Activated CD8-positive, alpha-beta memory T cell treated with anti-CD3 and anti-CD28 coated beads, Interleukin-2, amount 10 ng/mL, durations not matched to agents 7 days and 5 days (primary cell): ENCODE results near the gene NUDT7. TPM values are rescaled to one million over a fixed set of nuclear protein-coding genes. Genes with fewer than 3 reads are reported as not detected.

ENCODE experiments used
- ATAC-seq: fragments of 150-1000 bp; cut with Tn5 transposase; one replicate; pipeline ENCODE4 v1.10.0; 2021; ENCODE audit warnings: moderate library complexity
- CTCF ChIA-PET: fragments of 350-600 bp; sonication (Branson Sonifier 250); formaldehyde crosslinking; loops from one replicate; lab custom pipeline; 2021; ENCODE audit warnings: antibody characterized with exemption; lab: Charles Lee
- DNase-seq: peaks from one replicate; pipeline ENCODE4 v3.0.0-alpha.2; 2020
- H3K27ac Mint-ChIP-seq: one replicate; pipeline ENCODE4 v1.8.0; 2021; ENCODE audit warnings: mild to moderate bottlenecking, mixed read lengths
- H3K27me3 Mint-ChIP-seq: one replicate; pipeline ENCODE4 v1.8.0; 2021; ENCODE audit warnings: mixed read lengths
- H3K36me3 Mint-ChIP-seq: one replicate; pipeline ENCODE4 v1.8.0; 2021; ENCODE audit warnings: mild to moderate bottlenecking, mixed read lengths
- H3K4me1 Mint-ChIP-seq: one replicate; pipeline ENCODE4 v1.8.0; 2021; ENCODE audit warnings: mixed read lengths
- H3K4me3 Mint-ChIP-seq: one replicate; pipeline ENCODE4 v1.8.0; 2021; ENCODE audit warnings: mild to moderate bottlenecking, moderate library complexity, mixed read lengths
- H3K9me3 Mint-ChIP-seq: one replicate; pipeline ENCODE4 v1.8.0; 2022; ENCODE audit warnings: low read depth, mixed read lengths
- total RNA-seq, 2 experiments: library from RNA; stranded (reverse); gene quantifications; one replicate each; pipeline ENCODE4 v1.2.3, GENCODE V29; 2021

Gene NUDT7
- total RNA-seq, 2 experiments from 2014 or later = 2.7 to 3.9 TPM

DNA sequence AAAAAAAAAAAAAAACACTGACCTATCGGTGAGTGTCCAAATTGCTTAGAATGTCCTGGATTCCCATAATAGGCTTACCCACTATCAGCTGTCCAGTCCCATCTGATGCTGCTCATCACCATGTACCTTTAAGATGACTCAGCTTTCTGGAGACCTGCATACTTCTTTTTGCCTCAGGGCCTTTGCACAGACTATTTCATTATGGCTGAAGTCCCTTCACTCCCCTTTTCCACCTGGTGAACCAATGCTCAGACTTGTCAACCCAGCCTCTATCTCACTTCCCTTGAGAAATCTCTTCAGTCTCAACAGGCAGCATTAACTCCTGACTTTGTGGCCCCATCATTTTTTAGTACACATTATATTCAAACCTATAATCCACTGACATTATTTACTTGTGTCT, 29.7 kb upstream of the NUDT7 start:
- no peak overlapping the region for H3K27ac Mint-ChIP-seq
- no peak overlapping the region for H3K4me3 Mint-ChIP-seq
- H3K9me3 Mint-ChIP-seq = no peaks in the 10 kb centered on the region
- CTCF ChIA-PET = no interaction called here
- no peaks in the 10 kb centered on the region for H3K36me3 Mint-ChIP-seq
- no peaks in the 10 kb centered on the region for H3K4me1 Mint-ChIP-seq
- H3K27me3 Mint-ChIP-seq = peaks cover 28% of the 10 kb centered on the region
- DNase-seq (no peak), ATAC-seq (no peak)

DNA sequence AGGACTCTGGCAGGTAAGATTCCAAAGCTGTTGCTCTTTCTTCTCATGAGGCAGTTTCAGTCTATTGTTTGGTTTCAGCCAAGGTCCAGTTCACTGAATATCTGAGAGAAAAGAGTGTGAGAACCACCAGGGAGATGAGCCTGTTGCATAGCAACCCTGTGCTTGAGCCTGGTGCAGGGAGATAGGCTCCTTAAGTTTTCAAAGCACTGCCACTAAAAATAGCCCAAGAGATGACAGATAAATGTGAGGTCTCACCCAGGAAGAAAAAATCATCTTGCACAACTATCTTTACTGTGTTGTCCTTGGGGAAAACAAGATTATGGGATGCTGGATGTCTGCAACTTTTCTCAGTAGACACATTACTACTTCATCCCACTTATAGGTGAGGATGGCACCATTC, 26.2 kb upstream of the NUDT7 start:
- ATAC-seq = no peak
- H3K36me3 Mint-ChIP-seq = no peaks in the 10 kb centered on the region
- no peak overlapping the region for H3K4me3 Mint-ChIP-seq
- H3K9me3 Mint-ChIP-seq = no peaks in the 10 kb centered on the region
- CTCF ChIA-PET = no interaction called here
- H3K27me3 Mint-ChIP-seq = peaks cover 28% of the 10 kb centered on the region
- no peak for DNase-seq
- no peaks in the 10 kb centered on the region for H3K4me1 Mint-ChIP-seq
- H3K27ac Mint-ChIP-seq = no peak overlapping the region

DNA sequence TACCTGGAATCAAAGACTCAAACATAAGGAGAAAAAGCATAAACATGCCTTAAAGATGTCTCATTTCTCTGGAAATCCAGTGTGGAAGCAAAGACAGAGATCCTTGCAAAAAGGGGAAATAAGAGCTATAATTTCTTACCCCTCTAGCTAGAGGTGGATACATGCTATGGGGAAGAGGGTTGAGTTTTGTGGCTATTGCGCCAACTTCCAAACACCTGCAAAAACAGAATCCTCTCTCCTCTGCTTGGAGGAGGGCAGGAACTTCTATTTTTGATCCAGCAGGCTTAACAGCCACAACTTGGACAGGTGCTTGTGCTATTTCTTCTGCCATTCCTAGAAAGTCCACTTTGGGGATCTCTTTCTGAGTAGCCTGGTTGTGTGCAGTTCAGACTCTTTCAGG, 21.5 kb upstream of the NUDT7 start:
- no peaks in the 10 kb centered on the region for H3K36me3 Mint-ChIP-seq
- H3K4me1 Mint-ChIP-seq = no peaks in the 10 kb centered on the region
- no peak overlapping the region for H3K27ac Mint-ChIP-seq
- CTCF ChIA-PET = no interaction called here
- H3K4me3 Mint-ChIP-seq = no peak overlapping the region
- H3K9me3 Mint-ChIP-seq = no peaks in the 10 kb centered on the region
- DNase-seq (no peak), ATAC-seq (no peak)
- H3K27me3 Mint-ChIP-seq = peaks cover 18% of the 10 kb centered on the region

DNA sequence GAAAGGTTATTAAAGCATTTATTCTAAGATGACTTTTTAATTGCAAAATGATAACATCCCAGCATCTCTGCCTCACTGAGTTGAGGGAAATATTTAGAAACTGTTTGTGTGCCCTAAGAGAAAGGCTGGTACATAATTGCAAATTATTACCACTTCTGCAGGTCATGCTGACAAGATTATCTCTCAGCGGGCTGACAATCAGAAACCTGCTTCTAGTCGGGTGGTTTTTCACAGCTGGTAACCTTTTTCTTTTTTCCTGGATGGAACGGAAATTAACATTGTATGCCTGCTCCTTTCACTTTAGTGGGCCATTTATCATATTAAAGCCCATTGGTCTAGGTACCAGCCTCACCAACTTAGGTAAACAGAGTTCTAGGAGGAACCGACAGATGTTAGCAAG, 17.0 kb upstream of the NUDT7 start:
- Mint-ChIP-seq H3K27ac (no peak overlapping the region), H3K4me1 (no peaks in the 10 kb centered on the region), H3K36me3 (no peaks in the 10 kb centered on the region), H3K4me3 (no peak overlapping the region), H3K27me3 (no peaks in the 10 kb centered on the region), H3K9me3 (no peaks in the 10 kb centered on the region)
- DNase-seq (no peak), ATAC-seq (no peak)
- CTCF ChIA-PET = no interaction called here

DNA sequence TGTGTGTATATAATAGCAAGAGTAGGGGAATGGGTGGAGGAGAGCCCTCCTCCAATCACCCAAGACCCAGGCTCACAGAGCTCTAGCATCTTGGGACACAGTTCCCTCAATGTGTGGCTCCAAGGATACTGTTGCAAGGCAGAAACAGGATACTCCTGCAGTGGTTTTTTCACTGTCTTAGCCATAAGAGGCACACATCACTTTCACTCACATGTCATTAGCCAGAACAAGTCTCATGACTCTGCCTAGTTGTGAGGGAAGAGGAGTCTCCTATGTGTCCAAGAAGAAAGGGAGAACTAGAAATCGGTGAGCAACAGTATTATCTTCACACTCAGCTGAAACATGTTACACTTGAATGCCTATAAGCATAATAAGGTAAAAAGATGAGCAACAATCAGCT, 11.1 kb upstream of the NUDT7 start:
- no peaks in the 10 kb centered on the region for H3K27me3 Mint-ChIP-seq
- DNase-seq (no peak), ATAC-seq (no peak)
- H3K4me3 Mint-ChIP-seq = no peak overlapping the region
- H3K36me3 Mint-ChIP-seq = no peaks in the 10 kb centered on the region
- H3K9me3 Mint-ChIP-seq = no peaks in the 10 kb centered on the region
- H3K27ac Mint-ChIP-seq = no peak overlapping the region
- CTCF ChIA-PET = no interaction called here
- no peaks in the 10 kb centered on the region for H3K4me1 Mint-ChIP-seq

DNA sequence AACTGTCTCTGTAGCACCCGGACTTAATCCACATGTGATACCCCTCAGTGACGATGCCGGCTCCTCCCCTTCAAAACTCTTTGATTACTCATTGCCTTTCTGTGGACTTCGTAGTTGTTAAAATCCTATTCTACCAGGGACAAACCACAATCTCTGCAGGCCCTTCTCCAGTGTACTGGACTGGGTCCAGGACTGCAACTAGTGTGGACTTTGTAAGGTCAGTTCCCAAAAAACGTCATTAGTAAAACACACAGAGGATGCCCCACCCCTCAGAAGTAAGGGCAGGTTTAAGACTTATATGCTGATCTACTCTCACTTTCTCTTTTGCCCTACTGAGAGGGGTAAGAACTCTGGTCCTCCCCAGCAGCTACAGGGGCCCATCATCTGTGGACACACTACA, 10.5 kb upstream of the NUDT7 start:
- no peaks in the 10 kb centered on the region for H3K27me3 Mint-ChIP-seq
- CTCF ChIA-PET = no interaction called here

DNA sequence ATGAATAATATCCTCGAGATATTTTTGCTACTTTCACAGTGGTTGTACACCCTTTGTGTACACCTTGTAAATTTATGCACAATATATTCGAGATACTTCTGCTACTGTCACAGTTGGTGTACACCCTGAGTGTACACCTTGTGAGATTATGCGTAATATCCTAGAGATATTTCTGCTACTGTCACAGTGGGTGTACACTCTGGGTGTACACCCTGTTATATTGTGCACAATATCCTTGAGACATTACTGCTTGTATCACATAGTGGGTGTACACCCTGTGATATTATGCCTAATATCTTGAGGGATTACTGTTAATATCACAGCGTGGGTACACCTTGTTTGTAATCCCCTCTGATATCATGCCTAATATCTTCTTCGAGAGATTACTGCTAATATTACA, 7.2 kb upstream of the NUDT7 start:
- Mint-ChIP-seq H3K4me1 (no peaks in the 10 kb centered on the region), H3K27me3 (no peaks in the 10 kb centered on the region), H3K4me3 (no peak overlapping the region), H3K36me3 (no peaks in the 10 kb centered on the region), H3K9me3 (no peaks in the 10 kb centered on the region), H3K27ac (no peak overlapping the region)
- CTCF ChIA-PET = no interaction called here
- DNase-seq (no peak), ATAC-seq (no peak)

More for the DNA sequence above, 10.5 kb upstream of the NUDT7 start:
- DNase-seq (no peak), ATAC-seq (no peak)
- Mint-ChIP-seq H3K27ac (no peak overlapping the region), H3K9me3 (no peaks in the 10 kb centered on the region), H3K4me1 (no peaks in the 10 kb centered on the region), H3K36me3 (no peaks in the 10 kb centered on the region), H3K4me3 (no peak overlapping the region)

DNA sequence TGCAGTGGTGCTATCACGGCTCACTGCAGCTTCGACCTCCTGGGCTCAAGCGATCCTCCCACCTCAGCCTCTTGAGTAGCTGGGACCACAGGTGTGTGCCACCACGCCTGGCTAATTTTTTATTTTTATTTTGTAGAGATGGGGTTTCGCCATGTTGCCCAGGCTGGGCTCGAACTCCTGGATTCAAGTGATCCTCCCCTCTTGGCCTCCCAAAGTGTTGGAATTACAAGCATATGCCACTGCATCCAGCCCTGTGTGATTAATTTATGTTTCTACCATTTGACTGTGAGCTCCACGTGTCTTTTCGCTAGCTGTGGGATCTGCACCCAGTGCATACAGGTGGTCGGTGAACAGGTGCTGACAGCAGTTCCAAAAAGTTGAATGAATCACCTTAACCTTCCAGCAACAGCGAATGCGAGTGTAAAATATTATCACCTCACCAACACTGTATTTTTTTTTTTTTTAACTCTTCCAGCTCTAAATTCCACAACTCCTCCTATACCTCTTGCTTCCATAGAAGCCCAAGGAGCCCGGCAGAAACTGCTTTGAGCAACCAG, 484 bp upstream of the NUDT7 start:
- Mint-ChIP-seq H3K27ac (peak overlapping the region; percentile 79), H3K9me3 (peaks cover 3% of the 10 kb centered on the region), H3K4me3 (peak overlapping the region; percentile 83), H3K27me3 (no peaks in the 10 kb centered on the region), H3K4me1 (peaks cover 10% of the 10 kb centered on the region), H3K36me3 (peaks cover 2% of the 10 kb centered on the region)
- DNase-seq (no peak), ATAC-seq (peak; percentile 6)
- CTCF ChIA-PET = interaction anchor here (0.9 to 1.4 kb wide), 4 partner anchors 10 to 378 kb away, joined by 3 to 4 read pairs (median 4); partner anchors contain the start of gene WWOX

DNA sequence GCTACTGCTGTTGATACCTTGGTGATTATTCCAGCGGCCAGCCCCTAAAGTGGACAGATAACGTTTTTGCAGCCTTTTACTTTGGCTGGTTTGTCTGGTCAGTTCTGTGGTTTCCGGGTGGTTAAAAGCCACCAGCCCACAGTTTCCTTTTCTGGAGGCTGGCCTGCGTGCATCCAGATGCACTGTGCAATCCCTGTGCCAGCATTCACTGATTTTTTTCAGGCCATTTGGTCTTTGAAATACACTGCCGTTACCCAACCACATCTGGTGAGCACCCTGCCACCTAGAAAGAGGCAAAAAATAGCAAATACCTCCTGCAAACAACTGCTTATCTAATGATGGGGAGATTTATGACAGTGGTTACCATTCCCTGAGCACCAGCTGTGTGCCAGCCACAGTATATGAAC, 797 bp downstream of the NUDT7 start:
- H3K4me3 Mint-ChIP-seq = peak overlapping the region; percentile 83
- peak overlapping the region; percentile 78 for H3K27ac Mint-ChIP-seq
- peaks cover 3% of the 10 kb centered on the region for H3K36me3 Mint-ChIP-seq
- ATAC-seq (no peak), DNase-seq (peak; percentile 46)
- peaks cover 10% of the 10 kb centered on the region for H3K4me1 Mint-ChIP-seq
- peaks cover 5% of the 10 kb centered on the region for H3K9me3 Mint-ChIP-seq
- no peaks in the 10 kb centered on the region for H3K27me3 Mint-ChIP-seq
- CTCF ChIA-PET = interaction anchor here (0.5 to 1.1 kb wide), 3 partner anchors 12 to 280 kb away, joined by 3 to 4 read pairs (median 3); no protein-coding TSS in a partner anchor

DNA sequence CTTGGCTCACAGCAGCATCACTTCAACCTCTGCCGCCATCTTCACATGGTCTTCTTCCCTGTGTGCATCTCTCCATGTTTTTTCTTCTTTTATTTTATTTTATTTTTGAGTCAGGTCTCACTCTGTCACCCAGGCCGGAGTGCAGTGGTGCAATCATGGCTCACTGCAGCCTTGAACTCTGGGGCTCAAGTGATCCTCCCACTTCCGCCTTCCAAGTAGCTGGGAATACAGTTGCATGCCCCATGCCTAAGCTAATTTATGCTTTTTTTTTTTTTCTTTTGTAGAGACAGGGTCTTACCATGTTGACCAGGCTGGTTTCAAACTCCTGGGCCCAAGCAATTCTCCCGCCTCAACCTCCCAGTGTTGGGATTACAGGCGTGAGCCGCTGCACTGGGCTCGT, 1.9 kb downstream of the NUDT7 start:
- no peak overlapping the region for H3K4me3 Mint-ChIP-seq
- peaks cover 3% of the 10 kb centered on the region for H3K36me3 Mint-ChIP-seq
- H3K9me3 Mint-ChIP-seq = peaks cover 5% of the 10 kb centered on the region
- H3K4me1 Mint-ChIP-seq = peaks cover 10% of the 10 kb centered on the region
- DNase-seq = no peak
- CTCF ChIA-PET = no interaction called here
- no peak for ATAC-seq
- H3K27me3 Mint-ChIP-seq = no peaks in the 10 kb centered on the region
- H3K27ac Mint-ChIP-seq = no peak overlapping the region

DNA sequence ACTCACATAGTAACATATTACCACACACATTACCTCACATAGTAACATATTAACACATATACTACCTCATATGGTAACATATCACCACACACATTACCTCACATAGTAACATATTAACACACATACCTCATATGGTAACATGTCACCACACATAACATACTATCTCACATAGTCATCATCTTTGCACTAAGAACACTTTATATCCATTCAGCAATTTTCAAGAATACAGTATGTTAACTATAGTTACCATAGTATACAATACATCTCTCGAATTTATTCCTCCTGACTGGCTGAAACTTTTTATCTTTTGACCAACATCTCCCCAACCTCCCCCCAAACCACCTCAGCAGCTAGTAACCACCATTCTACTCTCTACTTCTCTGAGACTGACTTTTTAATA, 7.6 kb downstream of the NUDT7 start:
- Mint-ChIP-seq H3K27me3 (no peaks in the 10 kb centered on the region), H3K4me3 (no peak overlapping the region), H3K9me3 (peaks cover 7% of the 10 kb centered on the region), H3K27ac (no peak overlapping the region), H3K4me1 (no peaks in the 10 kb centered on the region), H3K36me3 (peaks cover 9% of the 10 kb centered on the region)
- ATAC-seq = no peak
- DNase-seq = no peak
- CTCF ChIA-PET = no interaction called here

DNA sequence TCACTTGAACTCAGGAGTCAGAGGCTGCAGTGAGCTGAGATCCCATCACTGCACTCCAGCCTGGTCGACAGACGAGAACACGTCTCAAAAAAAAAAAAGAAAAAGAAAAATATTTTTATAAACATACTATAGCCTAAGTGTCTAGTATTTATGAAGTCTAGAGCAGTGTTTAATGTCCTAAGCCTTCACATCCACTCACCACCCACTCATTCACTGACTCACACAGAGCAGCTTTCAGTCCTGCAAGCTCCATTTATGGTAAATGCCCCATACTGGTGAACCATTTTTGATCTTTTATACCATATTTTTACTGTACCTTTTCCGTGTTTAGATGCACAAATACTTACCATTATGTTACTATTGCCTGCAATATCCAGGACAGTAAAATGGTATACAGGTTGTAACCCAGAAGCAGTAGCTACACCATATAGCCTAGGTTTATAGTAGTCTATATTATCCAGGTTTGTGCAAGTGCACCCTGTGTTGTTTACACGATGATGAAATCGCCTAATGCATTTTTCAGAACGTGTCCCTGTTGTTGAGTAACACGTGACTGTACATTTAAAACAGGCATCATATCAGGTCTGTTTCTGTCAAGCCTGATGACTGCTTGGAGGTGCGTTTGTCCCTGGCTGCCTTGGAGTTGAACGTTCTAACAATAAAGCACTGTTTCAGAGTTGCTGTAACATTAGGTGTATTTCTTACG, 10.1 kb downstream of the NUDT7 start:
- Mint-ChIP-seq H3K4me1 (peaks cover 5% of the 10 kb centered on the region), H3K36me3 (peaks cover 6% of the 10 kb centered on the region), H3K4me3 (no peak overlapping the region), H3K27ac (no peak overlapping the region), H3K27me3 (peaks cover 2% of the 10 kb centered on the region), H3K9me3 (peaks cover 3% of the 10 kb centered on the region)
- CTCF ChIA-PET = interaction anchor here (1.3 kb wide), 1 partner anchor 10 kb away, joined by 4 read pairs; the partner anchor contains the start of gene NUDT7
- no peak for DNase-seq
- ATAC-seq = no peak

DNA sequence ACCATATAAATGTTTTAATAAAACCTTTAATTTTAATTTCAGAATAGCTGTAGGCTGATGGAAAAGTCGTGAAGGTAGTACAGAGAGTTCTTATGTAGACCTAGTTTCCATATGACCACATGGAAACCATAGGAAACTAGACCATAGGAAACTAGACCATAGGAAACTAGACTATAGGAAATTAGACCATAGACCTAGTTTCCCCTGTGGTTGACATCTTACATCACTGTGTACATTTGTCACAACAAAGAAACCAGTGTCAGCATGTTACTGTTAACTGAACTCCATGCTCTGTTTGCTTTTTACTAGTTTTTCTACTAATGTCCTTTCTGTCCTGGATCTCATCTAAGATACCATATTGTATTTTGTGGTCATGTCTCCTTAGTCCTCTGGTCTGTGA, 14.6 kb downstream of the NUDT7 start:
- Mint-ChIP-seq H3K4me3 (no peak overlapping the region), H3K4me1 (peaks cover 8% of the 10 kb centered on the region), H3K36me3 (peaks cover 1% of the 10 kb centered on the region), H3K27me3 (peaks cover 2% of the 10 kb centered on the region), H3K27ac (no peak overlapping the region), H3K9me3 (peaks cover 3% of the 10 kb centered on the region)
- DNase-seq (no peak), ATAC-seq (peak; percentile 45)
- CTCF ChIA-PET = interaction anchor here (1.6 kb wide), 1 partner anchor 15 kb away, joined by 4 read pairs; the partner anchor contains the start of gene NUDT7
